Thyroid gland (tissue), 4 donors: ENCODE data around the gene TGFBR3.

ENCODE experiments used
- POLR2A ChIP-seq, 2 donors: fragments of 450-650 bp; IDR thresholded peaks; one replicate each; pipeline ENCODE4 v1.6.1; 2017; ENCODE audit warnings: antibody characterized with exemption in 2 of 2, mild to moderate bottlenecking in 2 of 2, moderate library complexity in 1 of 2
- TF ChIP-seq, protein P1 (sequence below), 6 experiments: fragments of 200-600 bp in 3 of 6; fragments of 450-650 bp in 3 of 6; sonication (generic) in 3 of 6; IDR thresholded peaks; one replicate each; pipeline ENCODE4 v1.5.1; 2016 to 2019; ENCODE audit warnings: antibody characterized with exemption in 6 of 6, mild to moderate bottlenecking in 2 of 6, inconsistent platforms in 1 of 6, moderate library complexity in 1 of 6

DNA sequence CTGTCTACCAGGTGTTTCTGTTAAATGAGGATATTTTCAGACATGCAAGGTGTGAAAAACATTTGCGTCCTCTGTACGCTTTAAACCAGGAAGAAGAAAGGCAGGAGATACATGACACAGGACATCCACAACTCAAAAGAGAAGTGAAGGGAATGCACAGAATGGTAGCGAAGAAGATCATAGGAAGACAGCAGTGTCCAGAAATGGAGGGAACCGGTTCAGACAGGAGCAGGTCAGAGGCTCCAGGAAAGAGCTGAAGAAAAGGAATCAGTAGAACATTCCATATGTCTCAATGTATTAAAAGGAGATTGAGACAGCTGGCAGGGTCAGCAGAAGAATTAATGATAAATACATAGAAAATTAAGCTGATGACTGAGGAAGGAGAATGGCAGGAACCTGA lies 194.4 kb downstream of the TGFBR3 start:
- TF ChIP-seq, protein P1, sequence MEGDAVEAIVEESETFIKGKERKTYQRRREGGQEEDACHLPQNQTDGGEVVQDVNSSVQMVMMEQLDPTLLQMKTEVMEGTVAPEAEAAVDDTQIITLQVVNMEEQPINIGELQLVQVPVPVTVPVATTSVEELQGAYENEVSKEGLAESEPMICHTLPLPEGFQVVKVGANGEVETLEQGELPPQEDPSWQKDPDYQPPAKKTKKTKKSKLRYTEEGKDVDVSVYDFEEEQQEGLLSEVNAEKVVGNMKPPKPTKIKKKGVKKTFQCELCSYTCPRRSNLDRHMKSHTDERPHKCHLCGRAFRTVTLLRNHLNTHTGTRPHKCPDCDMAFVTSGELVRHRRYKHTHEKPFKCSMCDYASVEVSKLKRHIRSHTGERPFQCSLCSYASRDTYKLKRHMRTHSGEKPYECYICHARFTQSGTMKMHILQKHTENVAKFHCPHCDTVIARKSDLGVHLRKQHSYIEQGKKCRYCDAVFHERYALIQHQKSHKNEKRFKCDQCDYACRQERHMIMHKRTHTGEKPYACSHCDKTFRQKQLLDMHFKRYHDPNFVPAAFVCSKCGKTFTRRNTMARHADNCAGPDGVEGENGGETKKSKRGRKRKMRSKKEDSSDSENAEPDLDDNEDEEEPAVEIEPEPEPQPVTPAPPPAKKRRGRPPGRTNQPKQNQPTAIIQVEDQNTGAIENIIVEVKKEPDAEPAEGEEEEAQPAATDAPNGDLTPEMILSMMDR (IDR thresholded peaks at IDR 0.05): no peak
- no peak for TF ChIP-seq POLR2A (IDR thresholded peaks at IDR 0.05)
